GM23338 (cell line): Measurements from ENCODE around the gene CUX1. TPM values are rescaled to one million over a fixed set of nuclear protein-coding genes. Genes with fewer than 3 reads are reported as not detected.

Source experiments
- ATAC-seq: fragments of 200-7000 bp; cut with Tn5 transposase; 3 replicates; pipeline ENCODE4 v1.9.1; 2020
- DNase-seq: peaks from one replicate; pipeline ENCODE4 v3.0.0-alpha.2; 2015; ENCODE audit warnings: low spot score
- H2AFZ ChIP-seq: fragments of 200-600 bp; sonication (generic); 2 replicates; pipeline ENCODE4 v1.8.0; 2016; ENCODE audit warnings: antibody characterized with exemption, mild to moderate bottlenecking, moderate library complexity
- H3F3A ChIP-seq: fragments of 200-600 bp; sonication (generic); replicated peaks from 2 replicates; pipeline ENCODE4 v1.8.0; 2017; ENCODE audit warnings: antibody characterized with exemption, mixed run types, low read depth
- H3K27ac ChIP-seq: fragments of 200-600 bp; sonication (generic); 2 replicates; pipeline ENCODE4 v1.6.1; 2016; ENCODE audit warnings: low read depth
- H3K27me3 ChIP-seq: fragments of 200-600 bp; sonication (generic); 2 replicates; pipeline ENCODE4 v1.8.0; 2016; ENCODE audit warnings: mild to moderate bottlenecking, mixed run types, moderate library complexity; ENCODE audit not compliant: insufficient read depth
- H3K36me3 ChIP-seq: fragments of 200-600 bp; sonication (generic); 2 replicates; pipeline ENCODE4 v1.8.0; 2016; ENCODE audit warnings: mild to moderate bottlenecking; ENCODE audit not compliant: insufficient read depth
- H3K4me1 ChIP-seq: fragments of 200-600 bp; sonication (generic); 2 replicates; pipeline ENCODE4 v1.8.0; 2016; ENCODE audit warnings: mild to moderate bottlenecking, moderate library complexity; ENCODE audit not compliant: insufficient read depth
- H3K4me2 ChIP-seq: fragments of 200-600 bp; sonication (generic); 2 replicates; pipeline ENCODE4 v1.7.1; 2017; ENCODE audit warnings: mixed run types
- H3K4me3 ChIP-seq: fragments of 200-600 bp; sonication (generic); 2 replicates; pipeline ENCODE4 v1.6.1; 2016; ENCODE audit warnings: mixed run types
- H3K79me2 ChIP-seq: fragments of 200-600 bp; sonication (generic); replicated peaks from 2 replicates; pipeline ENCODE4 v1.8.0; 2017; ENCODE audit warnings: mild to moderate bottlenecking; ENCODE audit not compliant: insufficient read depth
- H3K9me2 ChIP-seq: fragments of 200-600 bp; sonication (generic); 2 replicates; pipeline ENCODE4 v1.8.0; 2017; ENCODE audit not compliant: insufficient read depth
- H4K20me1 ChIP-seq: fragments of 200-600 bp; sonication (generic); replicated peaks from 2 replicates; pipeline ENCODE4 v1.8.0; 2017; ENCODE audit warnings: mild to moderate bottlenecking; ENCODE audit not compliant: insufficient read depth
- H3K27ac Mint-ChIP-seq: 2 replicates; pipeline ENCODE4 v1.8.0; 2020; ENCODE audit warnings: inconsistent platforms, mild to moderate bottlenecking, moderate library complexity, mixed read lengths
- H3K27me3 Mint-ChIP-seq: 3 replicates; pipeline ENCODE4 v1.8.0; 2022; ENCODE audit warnings: low read depth, mild to moderate bottlenecking, moderate library complexity, mixed read lengths, inconsistent platforms; ENCODE audit not compliant: insufficient read depth, poor library complexity
- H3K36me3 Mint-ChIP-seq: 3 replicates; pipeline ENCODE4 v1.8.0; 2021; ENCODE audit warnings: low read depth, mild to moderate bottlenecking, inconsistent platforms, moderate library complexity, mixed read lengths
- H3K4me1 Mint-ChIP-seq: 3 replicates; pipeline ENCODE4 v1.8.0; 2020; ENCODE audit warnings: mild to moderate bottlenecking, inconsistent platforms, mixed read lengths
- H3K4me3 Mint-ChIP-seq: 3 replicates; pipeline ENCODE4 v1.8.0; 2021; ENCODE audit warnings: moderate library complexity, mild to moderate bottlenecking, inconsistent platforms, mixed read lengths
- H3K9me3 Mint-ChIP-seq: 3 replicates; pipeline ENCODE4 v1.8.0; 2020; ENCODE audit warnings: moderate library complexity, mild to moderate bottlenecking, inconsistent platforms, mixed read lengths
- CREB1 ChIP-seq: fragments of 250-450 bp; sonication (Bioruptor Pico); IDR thresholded peaks from 2 replicates; pipeline ENCODE4 v1.5.0; 2020; ENCODE audit warnings: low read depth, mild to moderate bottlenecking, moderate library complexity
- CTCF ChIP-seq, 2 experiments: fragments of 200-600 bp in 1 of 2; sonication (generic) in 1 of 2; conservative IDR thresholded peaks; 2 replicates each; pipeline versions ENCODE4 v1.5.1 to v1.6.1; 2016 to 2017; ENCODE audit warnings: antibody characterized with exemption in 2 of 2, low read depth in 2 of 2, mild to moderate bottlenecking in 2 of 2, moderate library complexity in 1 of 2
- EZH2 ChIP-seq: fragments of 200-600 bp; sonication (generic); IDR thresholded peaks from one replicate; pipeline ENCODE4 v1.8.0; 2017; ENCODE audit warnings: antibody characterized with exemption, mild to moderate bottlenecking, low read depth; ENCODE audit not compliant: unreplicated experiment
- JUNB ChIP-seq: IDR thresholded peaks from one replicate; pipeline ENCODE4 v1.6.1; 2016; ENCODE audit warnings: antibody characterized with exemption; ENCODE audit not compliant: unreplicated experiment
- POLR2AphosphoS5 ChIP-seq: IDR thresholded peaks from 2 replicates; pipeline ENCODE4 v1.6.1; 2016; ENCODE audit warnings: antibody characterized with exemption, low read depth
- STAT1 ChIP-seq: IDR thresholded peaks from one replicate; pipeline ENCODE4 v1.6.1; 2016; ENCODE audit warnings: antibody characterized with exemption; ENCODE audit not compliant: unreplicated experiment
- ZNF114 ChIP-seq: fragments of 250-450 bp; sonication (Bioruptor Pico); IDR thresholded peaks from 2 replicates; pipeline ENCODE4 v1.5.0; 2020; ENCODE audit warnings: mild to moderate bottlenecking, moderate library complexity
- ZNF331 ChIP-seq: fragments of 250-450 bp; sonication (Bioruptor Pico); IDR thresholded peaks from 2 replicates; pipeline ENCODE4 v1.5.0; 2020; ENCODE audit warnings: low read depth, mild to moderate bottlenecking, moderate library complexity
- polyA plus RNA-seq: library from polyadenylated mRNA; unstranded; fragments of >200 nt; fragmentation: Nextera tagmentation; extraction: Ambion mirVana; gene quantifications from 2 replicates; pipeline ENCODE4 v1.2.1, GENCODE V29; 2016
- total RNA-seq: library from RNA; depleted of rRNA; stranded (reverse); fragments of >200 nt; shearing (Covaris generic); gene quantifications from 2 replicates; pipeline ENCODE4 v1.2.3, GENCODE V29; 2014
- TF ChIP-seq, protein P1 (sequence below): IDR thresholded peaks from 2 replicates; pipeline ENCODE4 v1.6.1; 2016; ENCODE audit warnings: antibody characterized with exemption
- TF ChIP-seq, protein P2 (sequence below): fragments of 250-450 bp; sonication (Bioruptor Pico); IDR thresholded peaks from 2 replicates; pipeline ENCODE4 v1.5.0; 2020; ENCODE audit warnings: mild to moderate bottlenecking, moderate library complexity

Gene CUX1
- total and polyA plus RNA-seq, 2 experiments from 2014 or later: 49.9 to 64.0 TPM

DNA sequence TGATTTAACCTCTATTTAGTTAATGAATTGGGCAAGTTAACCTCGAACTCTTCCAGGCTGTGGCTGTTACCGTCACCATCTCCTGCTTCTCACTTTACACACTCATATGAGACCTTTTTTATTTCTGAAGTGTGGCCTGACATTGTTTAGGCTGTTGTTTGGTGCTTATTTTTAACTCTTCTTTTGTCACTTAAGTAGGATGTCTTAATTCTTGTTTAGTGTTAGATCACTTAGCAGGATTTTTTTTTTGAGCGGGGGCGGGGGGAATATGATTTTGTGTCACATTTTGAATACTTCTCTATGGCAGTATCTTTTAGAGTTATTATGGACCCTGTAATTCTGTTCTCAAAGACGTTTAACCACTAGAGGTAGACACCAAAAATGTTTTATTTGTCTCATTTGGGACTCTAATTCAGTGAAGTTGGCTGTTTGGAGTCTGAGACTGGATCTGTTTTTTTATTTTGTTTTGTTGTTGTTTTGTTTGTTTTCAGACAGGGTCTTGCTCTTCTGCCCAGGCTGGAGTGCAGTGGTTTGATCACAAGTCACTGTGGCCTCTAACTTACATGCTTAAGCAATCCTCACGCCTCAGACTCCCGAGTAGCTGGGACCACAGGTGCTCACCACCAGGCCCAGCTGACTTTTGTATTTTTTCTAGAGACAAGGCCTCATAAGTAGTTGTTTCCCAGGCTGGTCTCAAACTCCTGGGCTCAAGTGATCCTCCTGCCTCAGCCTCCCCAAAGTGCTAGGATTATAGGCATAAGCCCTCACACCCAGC is 73.5 kb downstream of the CUX1 start (continued):
- TF ChIP-seq EZH2: no peak
- TF ChIP-seq, protein P1, sequence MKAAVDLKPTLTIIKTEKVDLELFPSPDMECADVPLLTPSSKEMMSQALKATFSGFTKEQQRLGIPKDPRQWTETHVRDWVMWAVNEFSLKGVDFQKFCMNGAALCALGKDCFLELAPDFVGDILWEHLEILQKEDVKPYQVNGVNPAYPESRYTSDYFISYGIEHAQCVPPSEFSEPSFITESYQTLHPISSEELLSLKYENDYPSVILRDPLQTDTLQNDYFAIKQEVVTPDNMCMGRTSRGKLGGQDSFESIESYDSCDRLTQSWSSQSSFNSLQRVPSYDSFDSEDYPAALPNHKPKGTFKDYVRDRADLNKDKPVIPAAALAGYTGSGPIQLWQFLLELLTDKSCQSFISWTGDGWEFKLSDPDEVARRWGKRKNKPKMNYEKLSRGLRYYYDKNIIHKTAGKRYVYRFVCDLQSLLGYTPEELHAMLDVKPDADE: no peak

- H3K4me1 Mint-ChIP-seq: peaks cover 49% of the 10 kb centered on the region
- H3K27ac ChIP-seq: 0 out of 2 replicates have a peak overlapping the region, but pooled peaks have one; percentile 6
- H3K36me3 Mint-ChIP-seq: peaks cover 7% of the 10 kb centered on the region; the same call in 1 of the 3 replicates
- no peaks in the 10 kb centered on the region; the same call in 2 of the 3 replicates for H3K9me3 Mint-ChIP-seq
- peaks cover 100% of the 10 kb centered on the region for H3K79me2 ChIP-seq
- H3K4me3 ChIP-seq: no peak overlapping the region
- no peaks in the 10 kb centered on the region for H3K36me3 ChIP-seq
- H3K27ac Mint-ChIP-seq: peak overlapping the region; percentile 53; the same call in 1 of the 2 replicates
- no peak overlapping the region for H2AFZ ChIP-seq
- H3K27me3 Mint-ChIP-seq: peaks cover 5% of the 10 kb centered on the region
- H3F3A ChIP-seq: no peaks in the 10 kb centered on the region
- H4K20me1 ChIP-seq: peaks cover 61% of the 10 kb centered on the region
- H3K27me3 ChIP-seq: no peaks in the 10 kb centered on the region
- H3K9me2 ChIP-seq: no peaks in the 10 kb centered on the region
- H3K4me1 ChIP-seq: peaks cover 28% of the 10 kb centered on the region
- H3K4me3 Mint-ChIP-seq: no peak overlapping the region
- DNase-seq: no peak
- ATAC-seq: no peak
- H3K4me2 ChIP-seq: no peak overlapping the region
- TF ChIP-seq, protein P2, sequence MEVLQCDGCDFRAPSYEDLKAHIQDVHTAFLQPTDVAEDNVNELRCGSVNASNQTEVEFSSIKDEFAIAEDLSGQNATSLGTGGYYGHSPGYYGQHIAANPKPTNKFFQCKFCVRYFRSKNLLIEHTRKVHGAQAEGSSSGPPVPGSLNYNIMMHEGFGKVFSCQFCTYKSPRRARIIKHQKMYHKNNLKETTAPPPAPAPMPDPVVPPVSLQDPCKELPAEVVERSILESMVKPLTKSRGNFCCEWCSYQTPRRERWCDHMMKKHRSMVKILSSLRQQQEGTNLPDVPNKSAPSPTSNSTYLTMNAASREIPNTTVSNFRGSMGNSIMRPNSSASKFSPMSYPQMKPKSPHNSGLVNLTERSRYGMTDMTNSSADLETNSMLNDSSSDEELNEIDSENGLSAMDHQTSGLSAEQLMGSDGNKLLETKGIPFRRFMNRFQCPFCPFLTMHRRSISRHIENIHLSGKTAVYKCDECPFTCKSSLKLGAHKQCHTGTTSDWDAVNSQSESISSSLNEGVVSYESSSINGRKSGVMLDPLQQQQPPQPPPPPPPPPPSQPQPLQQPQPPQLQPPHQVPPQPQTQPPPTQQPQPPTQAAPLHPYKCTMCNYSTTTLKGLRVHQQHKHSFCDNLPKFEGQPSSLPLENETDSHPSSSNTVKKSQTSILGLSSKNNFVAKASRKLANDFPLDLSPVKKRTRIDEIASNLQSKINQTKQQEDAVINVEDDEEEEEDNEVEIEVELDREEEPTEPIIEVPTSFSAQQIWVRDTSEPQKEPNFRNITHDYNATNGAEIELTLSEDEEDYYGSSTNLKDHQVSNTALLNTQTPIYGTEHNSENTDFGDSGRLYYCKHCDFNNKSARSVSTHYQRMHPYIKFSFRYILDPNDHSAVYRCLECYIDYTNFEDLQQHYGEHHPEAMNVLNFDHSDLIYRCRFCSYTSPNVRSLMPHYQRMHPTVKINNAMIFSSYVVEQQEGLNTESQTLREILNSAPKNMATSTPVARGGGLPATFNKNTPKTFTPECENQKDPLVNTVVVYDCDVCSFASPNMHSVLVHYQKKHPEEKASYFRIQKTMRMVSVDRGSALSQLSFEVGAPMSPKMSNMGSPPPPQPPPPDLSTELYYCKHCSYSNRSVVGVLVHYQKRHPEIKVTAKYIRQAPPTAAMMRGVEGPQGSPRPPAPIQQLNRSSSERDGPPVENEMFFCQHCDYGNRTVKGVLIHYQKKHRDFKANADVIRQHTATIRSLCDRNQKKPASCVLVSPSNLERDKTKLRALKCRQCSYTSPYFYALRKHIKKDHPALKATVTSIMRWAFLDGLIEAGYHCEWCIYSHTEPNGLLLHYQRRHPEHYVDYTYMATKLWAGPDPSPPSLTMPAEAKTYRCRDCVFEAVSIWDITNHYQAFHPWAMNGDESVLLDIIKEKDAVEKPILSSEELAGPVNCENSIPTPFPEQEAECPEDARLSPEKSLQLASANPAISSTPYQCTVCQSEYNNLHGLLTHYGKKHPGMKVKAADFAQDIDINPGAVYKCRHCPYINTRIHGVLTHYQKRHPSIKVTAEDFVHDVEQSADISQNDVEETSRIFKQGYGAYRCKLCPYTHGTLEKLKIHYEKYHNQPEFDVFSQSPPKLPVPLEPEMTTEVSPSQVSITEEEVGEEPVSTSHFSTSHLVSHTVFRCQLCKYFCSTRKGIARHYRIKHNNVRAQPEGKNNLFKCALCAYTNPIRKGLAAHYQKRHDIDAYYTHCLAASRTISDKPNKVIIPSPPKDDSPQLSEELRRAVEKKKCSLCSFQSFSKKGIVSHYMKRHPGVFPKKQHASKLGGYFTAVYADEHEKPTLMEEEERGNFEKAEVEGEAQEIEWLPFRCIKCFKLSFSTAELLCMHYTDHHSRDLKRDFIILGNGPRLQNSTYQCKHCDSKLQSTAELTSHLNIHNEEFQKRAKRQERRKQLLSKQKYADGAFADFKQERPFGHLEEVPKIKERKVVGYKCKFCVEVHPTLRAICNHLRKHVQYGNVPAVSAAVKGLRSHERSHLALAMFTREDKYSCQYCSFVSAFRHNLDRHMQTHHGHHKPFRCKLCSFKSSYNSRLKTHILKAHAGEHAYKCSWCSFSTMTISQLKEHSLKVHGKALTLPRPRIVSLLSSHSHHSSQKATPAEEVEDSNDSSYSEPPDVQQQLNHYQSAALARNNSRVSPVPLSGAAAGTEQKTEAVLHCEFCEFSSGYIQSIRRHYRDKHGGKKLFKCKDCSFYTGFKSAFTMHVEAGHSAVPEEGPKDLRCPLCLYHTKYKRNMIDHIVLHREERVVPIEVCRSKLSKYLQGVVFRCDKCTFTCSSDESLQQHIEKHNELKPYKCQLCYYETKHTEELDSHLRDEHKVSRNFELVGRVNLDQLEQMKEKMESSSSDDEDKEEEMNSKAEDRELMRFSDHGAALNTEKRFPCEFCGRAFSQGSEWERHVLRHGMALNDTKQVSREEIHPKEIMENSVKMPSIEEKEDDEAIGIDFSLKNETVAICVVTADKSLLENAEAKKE (CRISPR knock-in tag): no peak
- TF ChIP-seq JUNB: no peak
- no peak for TF ChIP-seq CTCF (conservative IDR thresholded peaks at IDR 0.05; ENCODE audit: low read depth in 2 of 2)
- no peak for TF ChIP-seq ZNF114
- TF ChIP-seq EZH2: no peak
- no peak for TF ChIP-seq POLR2AphosphoS5
- TF ChIP-seq, protein P1: no peak
- no peak for TF ChIP-seq ZNF331 (CRISPR knock-in tag)
- no peak for TF ChIP-seq STAT1
- no peak for TF ChIP-seq CREB1 (CRISPR knock-in tag)
Observed at GRCh38 chr7:101891936-101892640, 74.7 kb downstream of the CUX1 start.
